Measurements from ENCODE around the gene OLFML2A.

Gene OLFML2A

DNA sequence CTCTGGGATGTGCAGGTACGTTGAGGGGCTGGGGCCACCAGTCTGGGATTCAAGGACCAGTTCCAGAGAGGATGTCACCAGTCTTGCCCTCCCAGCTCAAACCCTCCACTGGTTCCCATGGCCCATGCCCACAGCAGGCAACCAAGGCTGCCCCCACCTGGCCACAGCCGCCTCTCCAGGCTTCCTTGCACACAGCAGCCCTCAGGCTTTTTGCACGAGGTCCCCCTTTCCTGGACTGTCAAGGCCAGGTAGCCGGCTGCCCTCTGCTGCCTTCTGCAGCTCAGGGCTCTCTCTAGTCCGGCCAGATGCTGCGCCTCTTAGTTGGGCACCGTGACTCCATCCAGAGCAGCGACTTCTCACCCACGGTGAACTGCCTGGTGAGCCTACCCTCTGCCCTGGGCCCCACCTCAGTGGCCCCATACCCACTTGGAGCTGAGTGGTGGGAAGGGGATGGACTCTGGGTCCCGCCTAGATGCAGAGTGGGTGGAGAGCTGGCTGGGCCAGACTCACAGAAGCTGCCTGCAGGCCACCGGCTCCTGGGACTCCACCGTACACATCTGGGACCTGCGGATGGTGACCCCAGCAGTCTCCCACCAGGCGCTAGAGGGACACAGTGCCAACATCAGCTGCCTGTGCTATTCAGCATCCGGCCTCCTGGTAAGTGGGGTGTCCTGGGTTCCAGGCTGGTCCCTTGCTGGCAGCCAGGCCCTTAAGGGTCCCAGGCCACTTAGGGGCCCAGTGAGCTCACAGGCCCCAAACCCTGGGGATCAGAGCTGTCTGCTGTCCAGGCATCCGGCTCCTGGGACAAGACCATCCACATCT, 79.2 kb downstream of the OLFML2A start:
- DNase-seq: no peak

DNA sequence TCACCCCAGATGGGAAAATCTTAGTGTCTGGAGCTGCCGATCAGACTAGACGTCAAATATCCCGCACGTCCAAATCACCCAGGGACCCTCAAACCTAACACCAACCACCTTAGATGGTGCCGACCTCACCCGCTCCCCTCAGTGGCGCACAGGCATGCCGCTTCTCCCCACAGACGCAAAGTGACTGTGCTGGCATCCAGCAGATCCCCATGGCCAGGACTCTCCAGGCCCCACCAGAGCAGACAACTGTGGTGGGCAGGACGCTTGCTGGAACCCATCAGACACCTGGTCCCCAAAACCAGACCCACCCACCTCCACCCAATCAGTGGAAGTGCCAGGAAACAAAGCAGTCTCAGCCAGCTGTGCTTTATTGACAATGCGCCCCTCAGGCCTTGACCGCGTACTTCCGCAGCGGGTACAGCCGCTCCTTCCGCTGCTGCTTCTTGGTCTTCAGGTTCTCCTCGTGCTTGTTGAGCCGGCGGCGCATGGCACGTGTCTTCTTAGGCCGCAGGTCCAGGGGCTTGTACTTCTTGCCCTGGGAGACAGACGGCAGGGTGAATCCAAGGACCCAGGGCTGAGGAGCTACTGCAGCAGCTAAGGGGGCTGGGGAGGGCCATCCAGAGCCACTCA, 80.7 kb downstream of the OLFML2A start:
- no peak for DNase-seq

DNA sequence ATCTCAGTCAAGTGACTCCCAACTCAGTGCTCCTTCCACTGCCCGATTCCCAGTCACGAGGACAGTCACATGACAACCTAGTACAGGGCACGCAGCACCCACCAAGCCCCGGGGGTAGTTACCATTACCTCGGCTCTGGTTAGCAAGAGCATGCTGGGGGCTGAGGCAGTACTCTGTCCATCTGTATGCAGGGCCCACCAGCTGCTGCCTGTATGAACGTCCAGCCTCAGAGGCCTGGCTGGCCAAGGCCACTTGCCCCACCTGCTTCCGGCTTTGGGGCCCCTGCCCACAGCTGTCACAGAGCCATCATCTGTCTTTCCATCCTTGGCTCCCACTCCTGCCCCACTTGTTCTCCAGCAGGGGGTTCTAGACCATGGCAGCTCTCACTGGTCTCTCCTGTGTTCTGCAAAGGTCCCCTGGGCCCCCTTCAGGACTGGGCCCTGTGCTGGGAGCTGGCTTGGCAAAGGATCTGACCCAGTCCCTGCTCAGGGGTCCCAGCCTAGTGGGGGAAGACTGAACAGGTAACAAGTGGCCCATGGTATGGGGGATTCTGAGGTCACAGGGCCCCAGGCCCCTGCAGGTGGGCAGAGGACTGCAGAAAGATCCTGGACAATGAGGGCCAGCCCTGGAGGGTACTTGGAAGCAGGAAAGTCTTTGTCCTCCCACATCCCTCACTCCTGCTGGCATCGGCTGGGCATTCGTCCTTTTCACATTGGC, 81.6 kb downstream of the OLFML2A start:
- DNase-seq: no peak

DNA sequence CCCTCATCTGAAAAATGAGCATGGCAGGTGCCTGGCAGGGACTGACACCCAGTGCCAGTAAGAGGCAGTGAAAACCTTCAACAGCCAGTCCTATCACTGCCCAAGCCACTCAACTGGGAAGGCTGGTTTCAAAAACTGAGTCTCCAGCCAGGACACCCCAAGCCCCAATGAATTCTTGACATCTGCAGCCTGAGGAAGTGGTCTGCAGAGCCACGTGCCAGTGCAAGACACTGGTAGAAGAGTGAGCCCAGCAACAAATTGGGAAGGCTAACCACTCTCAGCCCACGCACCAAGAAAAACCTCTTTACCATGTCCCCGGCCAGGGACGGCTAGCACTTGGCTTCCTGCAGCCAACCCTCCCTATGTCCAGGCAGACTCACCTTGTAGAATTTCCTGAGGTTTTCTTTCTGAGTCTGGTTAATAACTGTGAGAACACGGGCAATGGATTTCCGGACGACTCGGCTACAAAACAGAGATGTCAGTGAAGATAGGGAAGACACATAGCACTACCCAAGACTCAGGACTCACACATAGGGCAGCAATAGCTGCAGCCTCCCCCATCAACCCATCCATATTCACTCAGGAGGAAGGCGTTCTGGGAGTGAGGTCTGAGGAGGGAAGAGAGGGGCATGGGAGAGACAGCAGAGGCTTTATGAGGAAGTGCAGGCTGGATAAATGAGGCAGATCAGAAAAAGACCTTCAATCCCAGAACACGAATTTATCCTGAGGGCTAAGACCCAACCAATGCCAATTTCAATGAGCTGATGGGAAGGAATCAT, 83.1 kb downstream of the OLFML2A start:
- no peak for DNase-seq

- no peak for DNase-seq
These were observed 83.8 kb downstream of the OLFML2A start for GRCh38 chr9:124860582-124861341.

DNA sequence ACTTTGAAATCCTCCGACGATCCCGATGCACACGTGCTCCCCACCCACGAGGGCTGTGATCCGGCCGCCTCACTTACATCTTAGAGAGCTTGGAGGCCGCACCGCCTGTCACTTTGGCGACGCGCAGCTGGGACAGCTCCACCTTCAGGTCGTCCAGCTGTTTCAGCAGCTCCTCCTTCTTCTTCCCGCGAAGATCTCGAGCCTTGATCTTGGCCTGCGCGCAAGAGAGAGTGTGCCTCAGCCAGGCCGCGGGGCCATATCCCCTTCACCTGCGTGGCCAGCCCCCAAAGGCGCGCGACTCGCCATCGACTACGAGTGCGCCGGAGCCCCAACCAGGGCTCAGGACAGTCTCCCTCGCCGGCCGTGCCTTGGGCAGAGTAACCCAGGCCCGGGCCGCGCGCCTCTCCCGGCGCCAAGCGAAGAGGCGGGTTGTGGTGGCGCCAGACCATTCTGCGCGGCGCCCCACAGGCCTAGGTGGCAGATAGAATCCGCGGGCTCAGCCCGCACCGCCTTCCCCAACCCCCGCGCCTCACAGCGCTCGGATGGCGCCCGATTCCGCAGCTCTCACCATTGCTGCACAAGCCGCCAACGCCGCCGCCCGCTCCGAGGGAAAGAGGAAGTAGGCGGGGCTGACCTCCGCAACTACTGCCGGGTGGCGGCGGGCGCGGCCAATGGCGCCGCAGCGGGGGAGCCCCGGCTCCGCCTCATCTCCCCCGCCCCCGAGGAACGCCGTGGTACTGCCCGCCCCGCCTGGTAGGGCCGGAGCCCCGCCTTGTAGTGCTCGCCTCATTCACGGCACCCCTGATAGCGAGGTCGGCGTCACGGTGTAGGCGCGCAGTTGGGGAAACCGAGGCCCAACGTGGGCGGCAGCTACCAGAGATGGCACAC, 84.7 kb downstream of the OLFML2A start, which contains the start of the genes ARPC5L and RPL35:
Gene ARPC5L, plus strand, starts transcription at position 789 of the 888 bp plus-strand sequence. CDS start 7,161 bp downstream, outside the sequence.
Gene RPL35, minus strand, starts transcription at position 616 of the 888 bp plus-strand sequence. Its CDS starts 45 bp downstream, at position 571.
- DNase-seq: peak; percentile 92

GRCh38 chr9:124863371-124863871, 86.5 kb downstream of the OLFML2A start:
- DNase-seq: no peak
